HFF-Myc (cell line): ENCODE results near the gene KRTAP5-1.

Source experiments
- DNase-seq: peaks from one replicate; pipeline ENCODE4 v3.0.0-alpha.2; 2011; ENCODE audit warnings: low read depth; ENCODE audit errors: extremely low read depth
- H3K4me3 ChIP-seq: replicated peaks from 2 replicates; pipeline ENCODE4 v1.5.1; 2011; ENCODE audit warnings: low read depth, mild to moderate bottlenecking, control low read depth, low read length
- TF ChIP-seq, protein P1 (sequence below): IDR thresholded peaks from 2 replicates; pipeline ENCODE4 v1.5.1; 2012; ENCODE audit warnings: mild to moderate bottlenecking, low read depth, low read length, control low read depth; ENCODE audit errors: missing control alignments

The KRTAP5-1 gene

DNA sequence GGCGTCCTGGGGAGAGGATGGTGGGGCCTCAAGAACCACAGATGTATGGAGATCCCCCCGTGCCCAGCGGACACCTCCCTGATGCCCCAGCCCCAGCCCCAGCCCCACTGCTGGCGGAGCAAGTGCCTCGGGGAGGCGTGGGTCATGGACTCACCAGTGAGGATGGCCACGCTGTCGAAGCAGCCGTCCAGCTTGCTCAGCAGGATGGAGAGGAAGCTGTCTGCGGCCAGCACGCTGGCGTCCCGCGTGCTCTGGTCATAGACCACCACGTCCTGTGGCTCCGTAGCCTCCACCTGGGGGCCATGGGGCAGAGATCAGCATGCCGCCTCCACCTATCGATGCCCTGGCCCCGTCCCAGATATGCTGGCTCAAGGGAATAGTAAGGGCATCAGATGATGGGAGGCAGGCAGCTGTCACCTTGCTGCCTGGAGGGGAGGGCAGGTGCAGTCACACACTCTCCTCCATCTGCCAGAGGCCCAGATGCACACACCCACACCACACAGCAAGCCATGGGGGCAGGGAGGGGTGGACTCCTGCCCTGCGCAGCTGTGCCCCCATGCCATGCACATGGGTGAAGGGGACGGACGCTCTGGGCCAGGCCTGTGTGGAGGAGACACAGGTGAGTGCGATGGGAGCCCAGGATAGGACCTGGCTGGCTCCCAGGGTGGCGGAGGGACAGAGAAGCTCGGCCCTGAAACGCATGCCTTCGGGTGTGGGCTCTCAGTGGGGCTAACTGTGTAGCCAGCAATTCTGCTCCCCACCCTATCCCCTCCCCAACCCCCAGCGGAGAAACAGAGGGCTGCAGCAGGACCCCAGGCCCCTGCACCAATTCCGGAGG is 21.2 kb downstream of the KRTAP5-1 start:
- TF ChIP-seq, protein P1, sequence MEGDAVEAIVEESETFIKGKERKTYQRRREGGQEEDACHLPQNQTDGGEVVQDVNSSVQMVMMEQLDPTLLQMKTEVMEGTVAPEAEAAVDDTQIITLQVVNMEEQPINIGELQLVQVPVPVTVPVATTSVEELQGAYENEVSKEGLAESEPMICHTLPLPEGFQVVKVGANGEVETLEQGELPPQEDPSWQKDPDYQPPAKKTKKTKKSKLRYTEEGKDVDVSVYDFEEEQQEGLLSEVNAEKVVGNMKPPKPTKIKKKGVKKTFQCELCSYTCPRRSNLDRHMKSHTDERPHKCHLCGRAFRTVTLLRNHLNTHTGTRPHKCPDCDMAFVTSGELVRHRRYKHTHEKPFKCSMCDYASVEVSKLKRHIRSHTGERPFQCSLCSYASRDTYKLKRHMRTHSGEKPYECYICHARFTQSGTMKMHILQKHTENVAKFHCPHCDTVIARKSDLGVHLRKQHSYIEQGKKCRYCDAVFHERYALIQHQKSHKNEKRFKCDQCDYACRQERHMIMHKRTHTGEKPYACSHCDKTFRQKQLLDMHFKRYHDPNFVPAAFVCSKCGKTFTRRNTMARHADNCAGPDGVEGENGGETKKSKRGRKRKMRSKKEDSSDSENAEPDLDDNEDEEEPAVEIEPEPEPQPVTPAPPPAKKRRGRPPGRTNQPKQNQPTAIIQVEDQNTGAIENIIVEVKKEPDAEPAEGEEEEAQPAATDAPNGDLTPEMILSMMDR = no peak
- no peak for DNase-seq
- no peak overlapping the region for H3K4me3 ChIP-seq

DNA sequence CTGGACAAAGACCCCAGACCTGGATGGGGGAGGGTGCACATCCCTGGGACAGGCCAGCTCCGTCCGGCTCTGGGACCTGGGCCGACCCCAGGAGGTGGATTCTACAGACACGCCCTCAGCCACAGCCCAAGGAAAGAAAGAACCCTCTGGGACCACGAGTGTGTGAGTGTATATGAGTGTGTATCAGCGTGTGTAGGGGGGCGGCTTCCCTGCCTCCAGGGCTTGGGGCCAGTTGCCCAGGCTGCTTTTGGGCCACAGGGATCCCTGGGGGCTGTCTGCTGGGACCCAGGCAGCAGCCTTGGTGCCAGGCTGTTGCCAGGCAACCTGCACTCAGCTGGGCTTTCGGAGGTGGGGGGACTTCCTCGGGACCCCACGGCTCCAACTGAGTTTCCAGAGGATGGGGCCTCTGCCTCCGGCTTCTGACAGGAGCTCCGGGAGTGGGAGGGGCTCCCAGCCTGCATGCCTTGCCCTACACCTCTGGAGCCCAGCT is 21.9 kb downstream of the KRTAP5-1 start:
- no peak overlapping the region for H3K4me3 ChIP-seq
- TF ChIP-seq, protein P1 = no peak
- DNase-seq = no peak

DNA sequence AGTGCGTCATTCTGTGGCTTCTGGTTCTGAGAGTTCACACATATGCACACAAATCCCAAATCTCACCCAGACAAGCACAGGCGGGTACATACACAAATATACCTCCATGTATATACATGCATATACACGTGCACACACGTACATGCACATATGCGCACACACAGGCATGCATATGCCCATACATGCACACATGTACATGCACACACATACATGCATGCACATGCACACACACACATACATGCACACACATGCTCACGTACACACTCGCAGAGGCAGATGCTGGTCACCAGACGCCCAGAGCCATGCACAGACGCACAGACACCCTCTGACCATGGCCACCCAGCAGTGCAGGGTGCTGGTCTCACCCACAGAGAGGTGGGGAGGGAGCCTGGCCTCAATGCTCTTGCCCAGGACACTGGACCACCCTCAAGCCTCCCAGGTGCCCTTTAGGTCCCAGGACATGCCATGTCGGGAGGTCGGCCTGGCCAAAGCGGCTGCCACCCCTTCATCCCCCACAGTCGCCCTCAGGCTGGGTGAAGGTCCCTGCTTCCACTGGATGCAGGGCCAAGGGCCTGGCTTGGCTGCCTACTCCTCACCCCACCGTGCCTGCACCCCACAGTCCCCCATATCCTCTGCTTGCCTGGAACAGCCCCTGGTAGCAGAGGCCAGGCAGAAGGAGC is 22.5 kb downstream of the KRTAP5-1 start:
- no peak overlapping the region for H3K4me3 ChIP-seq
- TF ChIP-seq, protein P1 = no peak
- DNase-seq = no peak

DNA sequence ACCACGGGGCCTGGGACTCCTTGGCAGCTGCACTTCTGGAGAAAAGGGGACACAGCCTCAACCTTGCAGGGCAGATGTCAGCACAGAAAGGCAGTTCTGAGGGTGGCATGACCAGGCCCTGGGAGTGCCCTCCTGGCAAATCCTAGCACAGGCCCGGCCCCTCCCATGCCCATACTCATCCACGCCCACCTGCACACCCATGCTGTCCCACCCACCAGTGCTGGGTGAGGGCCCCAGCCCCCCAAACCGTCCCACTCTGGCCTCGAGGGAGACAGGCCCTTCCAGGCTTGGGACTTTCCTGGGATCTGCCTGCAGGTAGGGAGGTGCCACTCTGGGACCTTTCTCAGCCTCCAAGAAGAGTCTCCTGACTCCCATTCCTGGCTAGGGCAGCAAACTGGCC is 23.1 kb downstream of the KRTAP5-1 start:
- TF ChIP-seq, protein P1 = no peak

DNA sequence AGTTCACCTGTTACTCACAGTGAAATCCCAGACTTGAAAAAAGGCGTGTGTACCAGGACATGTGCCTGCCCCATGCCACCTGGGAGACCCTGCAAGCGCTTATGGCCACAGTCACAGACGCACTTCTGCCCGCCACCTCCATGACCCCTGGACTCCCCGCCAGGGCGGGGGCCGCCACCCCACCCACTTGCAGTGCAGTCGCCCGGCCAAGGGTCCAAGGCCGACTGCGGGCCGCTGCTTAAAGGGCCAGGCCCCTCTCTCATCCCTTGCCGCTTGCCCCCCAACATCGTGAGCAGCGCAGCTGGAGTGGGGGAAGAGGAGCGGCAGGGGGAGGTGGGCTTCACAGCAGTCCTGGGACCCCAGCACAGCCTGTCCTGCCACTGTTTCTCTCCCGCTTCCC is 23.8 kb downstream of the KRTAP5-1 start:
- H3K4me3 ChIP-seq = no peak overlapping the region
- TF ChIP-seq, protein P1 = no peak
- DNase-seq = no peak

More for the DNA sequence above, 23.1 kb downstream of the KRTAP5-1 start:
- DNase-seq = no peak
- no peak overlapping the region for H3K4me3 ChIP-seq

DNA sequence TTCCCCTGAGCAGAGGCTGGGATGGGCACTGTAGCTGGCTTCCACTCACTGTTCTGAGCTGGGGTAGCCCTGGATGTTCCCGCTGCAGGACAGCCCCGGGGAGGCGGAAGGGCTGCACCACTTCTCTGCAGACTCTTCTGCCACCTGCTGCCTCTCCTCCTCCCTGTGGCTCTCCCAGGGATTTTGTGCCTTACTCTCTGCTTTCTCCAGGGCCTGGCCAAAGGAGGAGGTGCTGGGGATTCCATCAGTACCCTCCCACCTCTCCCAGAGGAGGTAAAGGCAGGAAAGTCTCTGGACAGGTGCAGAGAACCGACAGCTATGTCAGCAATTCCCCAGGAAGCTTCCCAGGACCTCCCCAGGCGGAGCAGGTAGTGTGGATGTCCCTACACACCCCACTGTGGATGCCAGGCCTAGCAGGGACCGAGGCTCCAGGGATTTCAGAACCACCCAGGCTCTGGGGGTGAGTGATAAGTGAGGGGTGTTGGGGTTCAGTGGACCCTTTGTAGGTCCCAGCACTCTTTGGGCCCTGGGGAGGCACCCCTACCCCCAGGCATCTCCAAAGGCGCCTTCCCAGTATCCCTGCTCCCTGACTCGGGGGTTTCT is 24.3 kb downstream of the KRTAP5-1 start:
- TF ChIP-seq, protein P1 = no peak
- no peak for DNase-seq
- H3K4me3 ChIP-seq = no peak overlapping the region
